Hepatic stellate cell (primary cell): ENCODE results near the gene PRKAA1.

Source experiments
- DNase-seq: peaks from one replicate; pipeline ENCODE4 v3.0.0; 2011; ENCODE audit warnings: low spot score

The PRKAA1 gene

DNA sequence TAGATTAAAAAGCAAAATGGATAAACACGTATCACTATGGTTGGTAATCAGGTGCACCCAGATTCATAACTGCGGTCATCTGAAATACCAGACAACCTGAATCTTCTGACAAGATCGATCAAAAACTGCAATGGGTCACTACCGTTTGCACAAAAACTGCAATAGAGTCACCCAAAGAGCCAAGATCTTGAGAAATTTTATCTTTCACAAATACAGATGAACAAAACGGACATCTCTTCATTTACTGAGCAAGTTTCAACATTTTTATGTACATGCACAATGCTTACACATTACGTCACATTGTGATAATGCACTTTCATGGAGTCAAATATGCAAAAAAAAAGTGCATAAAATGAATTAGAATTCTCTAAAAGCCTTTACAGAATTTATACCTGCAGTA lies 18.6 kb downstream of the PRKAA1 start:
- no peak for DNase-seq

- DNase-seq: no peak
Observed at GRCh38 chr5:40778133-40778532, 20.0 kb downstream of the PRKAA1 start.

DNA sequence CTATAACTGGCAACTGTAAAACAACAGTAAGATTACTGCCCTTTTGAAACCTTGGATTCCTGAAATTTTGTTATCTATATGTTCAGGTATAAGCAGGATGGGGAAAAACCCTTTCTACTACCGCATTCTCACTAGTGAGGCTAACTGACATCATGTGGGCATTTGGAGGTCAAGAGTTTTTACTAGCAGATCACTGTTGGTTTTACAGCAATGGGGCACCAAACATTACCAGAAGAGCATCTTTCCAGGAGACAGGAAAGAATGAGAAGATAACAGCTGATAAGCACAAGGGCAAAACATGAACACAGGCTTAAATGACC lies 21.6 kb downstream of the PRKAA1 start:
- DNase-seq: no peak

GRCh38 chr5:40775846-40776657 lies 22.1 kb downstream of the PRKAA1 start:
- no peak for DNase-seq

DNA sequence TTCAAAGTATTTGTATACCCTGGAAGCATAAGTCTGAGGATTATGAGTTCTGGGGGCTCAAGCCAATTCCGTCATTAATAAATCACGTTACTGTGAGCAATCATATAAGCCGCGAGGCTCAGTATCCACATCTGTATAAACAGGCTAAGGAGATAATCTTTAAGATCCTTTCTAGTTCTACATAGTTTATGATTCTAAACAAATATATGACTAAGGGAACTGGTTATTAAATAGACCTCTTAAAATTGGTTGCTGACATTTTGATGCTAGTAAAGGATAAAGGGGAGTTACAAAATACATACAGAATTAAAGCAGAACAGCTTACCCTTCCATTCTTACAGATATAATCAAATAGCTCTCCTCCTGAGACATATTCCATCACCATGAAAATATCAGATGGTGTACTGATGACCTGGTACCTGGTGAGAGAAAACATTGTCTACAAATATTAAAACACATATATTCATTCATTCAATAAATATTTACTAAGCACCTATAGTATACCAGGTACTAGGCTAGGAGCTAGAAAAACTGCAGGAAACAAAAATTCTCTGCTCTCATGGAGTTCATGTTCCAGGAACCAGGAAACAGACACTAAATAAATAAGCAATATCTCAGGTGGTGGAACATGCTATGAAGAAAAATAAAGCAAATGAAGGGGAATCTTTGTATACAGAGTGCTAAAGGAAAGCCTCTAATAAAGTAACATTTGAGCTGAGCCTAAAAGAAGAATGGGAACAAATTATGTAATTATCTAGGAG lies 22.9 kb downstream of the PRKAA1 start:
- DNase-seq: no peak

GRCh38 chr5:40774623-40775022 lies 23.6 kb downstream of the PRKAA1 start:
- DNase-seq: no peak

- no peak for DNase-seq
Observed at GRCh38 chr5:40770764-40771163, 27.4 kb downstream of the PRKAA1 start.

DNA sequence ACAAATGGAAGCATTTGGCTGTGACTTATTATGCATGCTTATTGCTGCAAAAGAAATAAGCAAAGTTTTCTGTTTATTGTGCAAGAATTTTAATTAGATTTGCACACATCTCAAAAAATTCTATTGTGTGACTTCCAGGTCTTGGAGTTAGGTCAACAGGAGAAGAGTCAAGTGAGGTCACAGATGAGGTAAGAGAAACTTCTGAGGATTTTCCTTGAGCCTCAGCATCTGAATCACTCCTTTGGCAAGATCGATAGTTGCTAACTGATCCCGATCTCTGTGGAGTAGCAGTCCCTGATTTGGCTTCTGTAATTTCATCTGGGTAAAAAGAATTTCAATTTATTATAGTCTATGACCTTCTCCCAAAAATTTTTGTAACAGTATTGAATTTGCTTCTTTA lies 35.5 kb downstream of the PRKAA1 start:
- no peak for DNase-seq

- no peak for DNase-seq
Observed at GRCh38 chr5:40757400-40757799, 40.8 kb downstream of the PRKAA1 start.

- DNase-seq: peak; percentile 93
Observed at GRCh38 chr5:40755407-40756365, 42.5 kb downstream of the PRKAA1 start, which contains the start of gene TTC33. Gene TTC33, minus strand, starts transcription at chr5:40755961. Its CDS starts 8,943 bp downstream, at chr5:40747018.

DNA sequence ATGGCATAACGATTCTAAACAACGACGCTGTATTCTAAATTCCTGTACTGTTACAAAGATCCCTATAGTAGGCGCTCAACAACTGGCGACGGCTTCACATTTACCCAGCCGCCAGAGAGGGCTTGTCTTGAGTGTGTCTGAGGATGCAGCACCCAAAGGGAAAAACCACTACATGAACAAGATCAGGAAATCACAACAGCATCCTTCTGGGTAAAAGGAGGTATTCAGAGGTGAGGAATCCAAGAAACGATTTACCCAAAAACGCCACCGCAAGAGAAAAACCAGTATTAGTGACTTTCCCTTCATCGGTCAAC lies 43.1 kb downstream of the PRKAA1 start:
- DNase-seq: peak; percentile 73

DNA sequence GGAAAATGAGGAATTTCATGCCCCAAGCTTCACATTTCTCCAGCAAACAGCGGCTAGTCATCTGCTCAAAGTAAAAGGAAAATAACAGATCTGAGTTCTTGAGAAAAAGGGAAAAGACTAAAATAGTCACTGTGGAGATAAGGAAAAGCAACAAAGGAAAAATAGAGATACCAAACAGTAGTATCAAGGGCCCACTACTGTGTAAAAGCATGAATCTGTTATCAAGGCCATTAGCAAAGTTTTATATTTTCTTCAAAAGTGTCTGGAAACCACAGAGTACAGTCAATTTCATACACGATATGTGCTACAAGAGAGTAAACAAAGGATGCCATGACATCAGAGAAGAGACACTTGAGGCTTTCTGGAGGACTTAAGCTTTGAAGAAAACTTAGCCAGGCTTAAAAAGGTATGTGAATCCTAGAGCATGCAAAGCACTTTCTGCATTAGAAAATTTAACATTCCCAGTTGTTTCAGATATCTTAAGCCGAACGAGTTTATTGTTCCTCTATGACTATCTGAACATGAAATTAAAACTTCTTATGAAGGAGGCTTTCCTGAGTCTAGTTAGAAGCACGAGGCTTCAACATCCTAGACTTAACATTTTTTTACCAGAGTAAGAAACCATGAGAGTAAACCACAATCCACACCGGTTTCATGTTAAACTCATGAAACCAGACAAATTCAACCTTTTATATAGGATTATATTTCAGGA lies 43.6 kb downstream of the PRKAA1 start:
- peak; percentile 25 for DNase-seq

GRCh38 chr5:40746703-40747102 lies 51.5 kb downstream of the PRKAA1 start:
- no peak for DNase-seq

DNA sequence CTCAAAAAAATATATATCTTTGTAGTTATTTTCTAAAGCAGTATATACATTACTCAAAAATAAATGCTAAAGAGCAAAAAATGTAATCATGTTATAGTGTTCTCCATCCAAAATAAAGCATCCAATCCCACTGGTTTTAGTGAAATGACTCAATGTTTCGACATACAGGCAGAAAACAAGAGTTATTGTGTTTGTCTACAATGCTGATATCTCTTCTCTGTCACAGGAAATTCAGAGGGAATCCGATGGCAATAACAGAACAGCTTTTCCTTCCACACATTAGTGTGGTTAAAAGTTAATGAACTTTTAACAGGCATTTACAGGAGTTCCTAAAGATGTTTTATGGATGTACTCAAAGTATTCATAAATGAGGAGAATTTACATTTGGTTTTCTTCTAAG lies 54.4 kb downstream of the PRKAA1 start:
- no peak for DNase-seq

DNA sequence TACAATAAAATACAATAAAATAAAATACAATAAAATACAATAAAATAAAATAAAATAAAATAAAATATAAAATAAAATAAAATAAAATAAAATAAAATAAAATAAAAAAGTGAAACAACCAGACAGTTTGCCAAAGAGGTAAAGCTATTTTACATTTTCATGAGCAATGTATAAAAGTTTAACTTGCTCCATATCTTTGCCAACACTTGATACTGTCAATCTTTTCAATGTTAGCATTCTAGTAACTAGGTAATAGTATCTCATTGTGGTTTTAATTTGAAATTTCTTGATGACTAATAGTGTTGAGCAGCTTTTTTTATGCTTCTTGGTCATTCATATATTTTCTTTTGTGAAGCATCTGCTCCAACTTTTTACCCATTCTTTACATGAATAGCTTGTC lies 59.7 kb downstream of the PRKAA1 start:
- DNase-seq: no peak

DNA sequence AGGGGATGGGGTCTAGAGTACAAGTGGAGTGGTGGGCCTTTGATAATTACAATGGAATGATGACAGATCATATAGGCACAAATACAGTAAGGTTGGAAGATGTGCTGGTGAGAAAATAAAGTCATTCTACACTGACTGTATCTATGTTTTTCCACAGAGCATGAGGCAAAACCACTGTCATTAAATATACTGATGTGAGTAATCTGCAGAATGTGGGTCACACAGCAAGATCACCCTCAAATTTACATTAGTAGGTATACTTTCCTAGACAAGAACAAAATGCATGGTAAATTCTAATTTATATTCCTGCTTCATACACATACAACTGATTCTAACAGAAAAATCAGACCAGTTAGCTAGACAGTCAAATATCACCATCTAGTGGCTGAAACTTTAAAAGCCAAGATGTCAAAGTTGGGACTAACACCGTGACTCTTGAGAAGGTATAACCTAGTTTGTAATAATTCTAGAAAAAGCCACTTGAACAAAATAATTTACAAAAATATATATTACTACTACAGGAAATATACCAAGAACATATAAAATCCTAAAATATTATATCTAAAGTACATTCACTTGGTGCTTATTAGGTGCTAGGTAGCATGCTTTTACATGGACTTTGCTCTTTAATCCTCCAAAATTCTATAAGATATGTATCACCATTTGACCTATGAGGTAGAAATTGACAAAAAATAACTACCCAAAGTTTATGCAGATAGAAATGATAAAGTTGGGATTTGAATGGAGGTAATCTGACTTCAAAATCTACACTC lies 61.9 kb downstream of the PRKAA1 start:
- peak; percentile 45 for DNase-seq

GRCh38 chr5:40735609-40736008 lies 62.6 kb downstream of the PRKAA1 start:
- no peak for DNase-seq

GRCh38 chr5:40734986-40735385 lies 63.2 kb downstream of the PRKAA1 start:
- DNase-seq: no peak

DNA sequence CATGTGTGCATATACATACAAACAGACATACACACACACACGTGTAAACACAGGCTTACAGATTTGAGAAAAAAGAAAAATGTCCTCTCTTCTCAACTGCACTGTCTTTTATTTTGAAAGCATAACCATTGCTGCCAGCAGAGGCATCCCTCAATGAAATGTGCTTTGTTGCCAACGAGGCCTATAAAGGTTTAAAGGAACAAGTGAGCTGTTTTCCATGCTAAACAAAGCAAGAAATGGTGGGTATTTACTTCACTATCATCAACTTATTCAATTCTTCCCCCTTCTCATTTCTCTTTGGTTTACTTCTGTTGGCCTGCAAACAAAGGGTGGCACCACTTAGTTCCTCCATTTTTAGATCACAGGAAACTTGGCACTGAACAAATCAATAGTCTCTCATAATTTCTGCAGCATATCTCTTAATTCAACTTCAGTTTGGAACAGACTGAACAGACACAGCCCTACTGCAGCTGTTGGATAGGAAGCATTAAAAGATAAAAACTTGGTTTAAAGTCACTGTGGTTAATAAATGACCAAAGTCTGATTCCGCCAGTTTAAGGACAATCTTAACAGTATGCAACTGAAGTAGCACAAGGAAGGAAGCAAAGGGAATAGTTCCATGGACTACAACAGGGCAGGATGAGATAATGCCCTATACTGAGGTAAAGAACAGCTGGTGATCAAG lies 64.2 kb downstream of the PRKAA1 start:
- no peak for DNase-seq

DNA sequence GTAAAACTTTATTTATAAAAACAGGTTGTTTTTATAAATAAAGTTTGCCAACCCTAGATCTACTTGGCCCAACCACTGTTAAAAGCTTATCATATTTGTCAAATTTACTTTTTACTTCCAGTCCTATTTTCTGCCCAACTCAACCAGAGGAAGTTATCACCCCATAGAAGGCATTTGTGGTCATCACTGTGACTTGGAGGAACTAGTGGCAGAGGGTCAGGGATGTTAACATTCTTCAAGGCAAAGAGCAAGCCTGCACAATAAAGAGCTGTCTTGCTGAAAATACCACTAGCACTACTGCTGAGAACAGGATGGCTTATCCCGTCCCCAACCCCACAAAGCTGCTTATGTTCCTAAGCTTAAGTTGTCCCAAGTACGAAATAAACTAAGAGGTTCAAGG lies 64.7 kb downstream of the PRKAA1 start:
- no peak for DNase-seq
